ENCODE data around the gene CAMK2G. TPM values are rescaled to one million over a fixed set of nuclear protein-coding genes. Genes with fewer than 3 reads are reported as not detected.

Gene CAMK2G
- polyA plus RNA-seq, 3 donors = 1.7 to 60.7 (median 3.0) TPM

DNA sequence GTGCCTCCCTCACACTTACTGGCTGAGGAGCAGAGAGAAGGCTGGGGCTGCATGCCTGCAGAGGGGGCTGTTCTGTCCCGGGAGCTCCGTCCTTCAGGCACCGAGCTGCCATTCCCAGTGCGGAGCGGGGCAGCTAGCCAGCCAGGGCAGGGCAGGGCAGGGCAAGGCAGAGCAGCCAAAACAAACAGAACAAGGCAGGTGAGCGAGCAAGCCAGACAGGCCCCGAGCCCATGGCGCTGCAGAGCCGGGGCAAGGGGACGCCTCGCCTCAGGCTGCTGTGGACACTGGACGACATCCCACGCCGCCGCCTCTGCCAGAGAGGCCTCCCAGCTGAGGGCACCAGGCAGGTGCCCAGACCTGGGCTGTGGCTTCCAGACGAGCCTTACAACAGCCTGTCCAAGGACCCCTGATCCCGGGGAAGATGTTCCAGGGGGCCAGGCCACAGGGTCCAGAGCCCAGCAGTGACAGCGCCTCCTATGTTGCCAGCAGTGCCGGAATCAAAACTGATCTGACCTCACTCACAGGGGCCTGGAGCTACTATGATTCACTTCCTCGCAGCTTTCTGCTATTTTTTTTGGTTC lies 54.8 kb downstream of the CAMK2G start:
- no peaks in the 10 kb centered on the region for H3K9me3 Mint-ChIP-seq
- no peaks in the 10 kb centered on the region for H4K20me1 ChIP-seq (ENCODE audit: insufficient read depth, low read length)
- H3K4me3 ChIP-seq (replicated peaks in 1 of 3; ENCODE audit: low read depth in 2 of 3, low read length in 3 of 3) = peak overlapping the region in 1 of 3 experiments; percentile 1
- H3K4me1 Mint-ChIP-seq = peaks cover 51% of the 10 kb centered on the region
- H3K27me3 Mint-ChIP-seq (ENCODE audit: low read depth in 3 of 3) = peaks cover 0 to 4% (median 0%) of the 10 kb centered on the region in 3 donors
- TF ChIP-seq, protein P1, sequence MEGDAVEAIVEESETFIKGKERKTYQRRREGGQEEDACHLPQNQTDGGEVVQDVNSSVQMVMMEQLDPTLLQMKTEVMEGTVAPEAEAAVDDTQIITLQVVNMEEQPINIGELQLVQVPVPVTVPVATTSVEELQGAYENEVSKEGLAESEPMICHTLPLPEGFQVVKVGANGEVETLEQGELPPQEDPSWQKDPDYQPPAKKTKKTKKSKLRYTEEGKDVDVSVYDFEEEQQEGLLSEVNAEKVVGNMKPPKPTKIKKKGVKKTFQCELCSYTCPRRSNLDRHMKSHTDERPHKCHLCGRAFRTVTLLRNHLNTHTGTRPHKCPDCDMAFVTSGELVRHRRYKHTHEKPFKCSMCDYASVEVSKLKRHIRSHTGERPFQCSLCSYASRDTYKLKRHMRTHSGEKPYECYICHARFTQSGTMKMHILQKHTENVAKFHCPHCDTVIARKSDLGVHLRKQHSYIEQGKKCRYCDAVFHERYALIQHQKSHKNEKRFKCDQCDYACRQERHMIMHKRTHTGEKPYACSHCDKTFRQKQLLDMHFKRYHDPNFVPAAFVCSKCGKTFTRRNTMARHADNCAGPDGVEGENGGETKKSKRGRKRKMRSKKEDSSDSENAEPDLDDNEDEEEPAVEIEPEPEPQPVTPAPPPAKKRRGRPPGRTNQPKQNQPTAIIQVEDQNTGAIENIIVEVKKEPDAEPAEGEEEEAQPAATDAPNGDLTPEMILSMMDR (IDR thresholded peaks at IDR 0.05) = no peak
- H3K9me3 ChIP-seq (replicated peaks in 1 of 2; ENCODE audit: control insufficient read depth in 1 of 2, insufficient read depth in 1 of 2, low read length in 2 of 2) = no peaks in the 10 kb centered on the region
- peak overlapping the region; percentile 14 to 61 for H3K27ac ChIP-seq (ENCODE audit: low read depth in 1 of 2, low read length in 2 of 2)
- H3K4me3 Mint-ChIP-seq = no peak overlapping the region
- no peak for DNase-seq
- intact Hi-C loops (cut with micrococcal nuclease) = no loop called here
- H3K79me2 ChIP-seq (ENCODE audit: insufficient read depth, low read length) = no peaks in the 10 kb centered on the region
- H2AFZ ChIP-seq (ENCODE audit: insufficient read depth, low read depth, low read length, poor library complexity, severe bottlenecking) = no peak overlapping the region
- peak overlapping the region; percentile 6 for H3K9ac ChIP-seq (ENCODE audit: insufficient read depth, low read length, poor library complexity, severe bottlenecking)
- H3K4me2 ChIP-seq (replicated peaks; ENCODE audit: extremely low read depth, low read length, poor library complexity, severe bottlenecking) = peak overlapping the region; percentile 4
- H3K36me3 Mint-ChIP-seq = peaks cover 46 to 63% of the 10 kb centered on the region in 2 donors
- H3K36me3 ChIP-seq (replicated peaks in 1 of 2; ENCODE audit: control insufficient read depth in 1 of 2, insufficient read depth in 2 of 2, low read length in 2 of 2) = peaks cover 34 to 52% of the 10 kb centered on the region in 2 donors
- peak overlapping the region in 5 of 7 donors; percentile 32 to 87 (median 63) for H3K27ac Mint-ChIP-seq
- WGBS (ENCODE audit: insufficient coverage) = 95% methylated on average over 19 of the region's 20 CpGs
- H3K27me3 ChIP-seq (ENCODE audit: control insufficient read depth in 2 of 2, insufficient read depth in 2 of 2, low read length in 2 of 2) = no peaks in the 10 kb centered on the region
- H3K4me1 ChIP-seq (ENCODE audit: control insufficient read depth in 1 of 2, insufficient read depth in 2 of 2, low read length in 2 of 2) = peaks cover 46 to 53% of the 10 kb centered on the region in 2 donors

DNA sequence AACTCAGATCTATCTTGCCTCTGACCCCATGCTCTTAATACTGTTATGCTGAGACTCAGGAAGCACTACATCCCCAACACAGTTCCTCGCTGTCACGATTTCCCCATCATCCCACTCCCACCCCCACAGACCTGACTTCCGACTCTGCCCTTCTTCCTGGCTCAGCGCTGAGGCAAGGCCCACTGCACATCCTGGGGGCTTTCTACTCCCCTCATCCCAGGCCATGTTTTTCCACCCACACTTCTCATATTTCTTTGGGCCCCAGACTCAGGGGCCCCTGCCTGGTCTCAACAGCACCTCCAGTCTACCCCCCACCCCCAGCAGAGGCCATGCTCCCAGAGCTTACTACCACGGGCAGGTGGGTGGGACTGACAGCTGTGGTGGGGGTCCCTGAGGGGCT lies 55.3 kb downstream of the CAMK2G start:
- Histone ChIP-seq H3K9me3 (replicated peaks in 1 of 2; ENCODE audit: control insufficient read depth in 1 of 2, insufficient read depth in 1 of 2, low read length in 2 of 2) (no peaks in the 10 kb centered on the region), H2AFZ (ENCODE audit: insufficient read depth, low read depth, low read length, poor library complexity, severe bottlenecking) (no peak overlapping the region), H3K4me1 (ENCODE audit: control insufficient read depth in 1 of 2, insufficient read depth in 2 of 2, low read length in 2 of 2) (peaks cover 46 to 53% of the 10 kb centered on the region in 2 donors), H4K20me1 (ENCODE audit: insufficient read depth, low read length) (no peaks in the 10 kb centered on the region), H3K27ac (ENCODE audit: low read depth in 1 of 2, low read length in 2 of 2) (peak overlapping the region; percentile 14 to 61), H3K36me3 (replicated peaks in 1 of 2; ENCODE audit: control insufficient read depth in 1 of 2, insufficient read depth in 2 of 2, low read length in 2 of 2) (peaks cover 32 to 51% of the 10 kb centered on the region in 2 donors), H3K9ac (ENCODE audit: insufficient read depth, low read length, poor library complexity, severe bottlenecking) (peak overlapping the region; percentile 6), H3K4me3 (replicated peaks in 1 of 3; ENCODE audit: low read depth in 2 of 3, low read length in 3 of 3) (peak overlapping the region in 1 of 3 experiments; percentile 1), H3K4me2 (replicated peaks; ENCODE audit: extremely low read depth, low read length, poor library complexity, severe bottlenecking) (peak overlapping the region; percentile 4), H3K79me2 (ENCODE audit: insufficient read depth, low read length) (no peaks in the 10 kb centered on the region), H3K27me3 (ENCODE audit: control insufficient read depth in 2 of 2, insufficient read depth in 2 of 2, low read length in 2 of 2) (no peaks in the 10 kb centered on the region)
- H3K36me3 Mint-ChIP-seq = peaks cover 44 to 62% of the 10 kb centered on the region in 2 donors
- H3K4me1 Mint-ChIP-seq = peaks cover 51% of the 10 kb centered on the region
- no peaks in the 10 kb centered on the region for H3K9me3 Mint-ChIP-seq
- H3K27ac Mint-ChIP-seq = peak overlapping the region; percentile 13 to 87 (median 63)
- DNase-seq = peak in 1 of 3 donors; percentile 26
- peaks cover 0 to 4% (median 0%) of the 10 kb centered on the region in 3 donors for H3K27me3 Mint-ChIP-seq (ENCODE audit: low read depth in 3 of 3)
- H3K4me3 Mint-ChIP-seq = peak overlapping the region; percentile 27 to 65
- intact Hi-C loops (cut with micrococcal nuclease) = no loop called here
- 0% methylated on average over 4 of the region's 5 CpGs for WGBS (ENCODE audit: insufficient coverage)
- TF ChIP-seq, protein P1 (IDR thresholded peaks at IDR 0.05) = no peak
